Endothelial cell (in vitro differentiated cells): Measurements from ENCODE around the gene COL7A1. TPM values are rescaled to one million over a fixed set of nuclear protein-coding genes. Genes with fewer than 3 reads are reported as not detected.

Source experiments
- DNase-seq: peaks from one replicate; pipeline ENCODE4 v3.0.0; 2021; ENCODE audit warnings: low spot score
- H3K27ac Mint-ChIP-seq: one replicate; pipeline ENCODE4 v1.8.0; 2021; ENCODE audit warnings: mixed read lengths, inconsistent platforms; ENCODE audit not compliant: unreplicated experiment
- H3K27me3 Mint-ChIP-seq: one replicate; pipeline ENCODE4 v1.8.0; 2021; ENCODE audit warnings: mild to moderate bottlenecking, moderate library complexity, mixed read lengths, inconsistent platforms; ENCODE audit not compliant: unreplicated experiment
- H3K36me3 Mint-ChIP-seq: one replicate; pipeline ENCODE4 v1.8.0; 2021; ENCODE audit warnings: mild to moderate bottlenecking, low read depth, mixed read lengths, inconsistent platforms; ENCODE audit not compliant: unreplicated experiment
- H3K4me1 Mint-ChIP-seq: one replicate; pipeline ENCODE4 v1.8.0; 2021; ENCODE audit warnings: mild to moderate bottlenecking, mixed read lengths, inconsistent platforms; ENCODE audit not compliant: unreplicated experiment
- H3K4me3 Mint-ChIP-seq: one replicate; pipeline ENCODE4 v1.8.0; 2021; ENCODE audit warnings: mild to moderate bottlenecking, mixed read lengths, inconsistent platforms; ENCODE audit not compliant: unreplicated experiment
- H3K9me3 Mint-ChIP-seq: one replicate; pipeline ENCODE4 v1.8.0; 2021; ENCODE audit warnings: mixed read lengths, inconsistent platforms; ENCODE audit not compliant: unreplicated experiment
- CTCF ChIP-seq: fragments of 200-600 bp; sonication (generic); IDR thresholded peaks from one replicate; pipeline ENCODE4 v1.5.0; 2021; ENCODE audit warnings: antibody characterized with exemption; ENCODE audit not compliant: unreplicated experiment
- total RNA-seq: library from RNA; stranded (reverse); fragmentation: NEBNext Ultra II Directional; extraction: Animal tissue kit (Norgen Biotek cat#: 25700); gene quantifications from one replicate; pipeline ENCODE4 v1.2.1, GENCODE V29; 2021; ENCODE audit not compliant: unreplicated experiment

Gene COL7A1
- total RNA-seq, 1 donor from 2014 or later, result 5.2 TPM

- no peaks in the 10 kb centered on the region for H3K4me1 Mint-ChIP-seq
- H3K36me3 Mint-ChIP-seq, result peaks cover 8% of the 10 kb centered on the region
- TF ChIP-seq CTCF, result no peak
- no peak for DNase-seq
- H3K27me3 Mint-ChIP-seq, result peaks cover 12% of the 10 kb centered on the region
- peak overlapping the region; percentile 13 for H3K4me3 Mint-ChIP-seq
- H3K9me3 Mint-ChIP-seq, result no peaks in the 10 kb centered on the region
- H3K27ac Mint-ChIP-seq, result no peak overlapping the region
These were observed 1.7 kb upstream of the COL7A1 start for GRCh38 chr3:48596676-48597407.

- TF ChIP-seq CTCF, result no peak
- Mint-ChIP-seq H3K4me3 (no peak overlapping the region), H3K9me3 (no peaks in the 10 kb centered on the region), H3K4me1 (no peaks in the 10 kb centered on the region), H3K27me3 (peaks cover 12% of the 10 kb centered on the region), H3K36me3 (peaks cover 8% of the 10 kb centered on the region), H3K27ac (no peak overlapping the region)
- no peak for DNase-seq
These were observed 1.0 kb upstream of the COL7A1 start for GRCh38 chr3:48596157-48596556.

GRCh38 chr3:48595526-48596121, 495 bp upstream of the COL7A1 start:
- H3K4me3 Mint-ChIP-seq, result no peak overlapping the region
- no peaks in the 10 kb centered on the region for H3K4me1 Mint-ChIP-seq
- no peaks in the 10 kb centered on the region for H3K9me3 Mint-ChIP-seq
- TF ChIP-seq CTCF, result no peak
- no peak overlapping the region for H3K27ac Mint-ChIP-seq
- peaks cover 8% of the 10 kb centered on the region for H3K36me3 Mint-ChIP-seq
- H3K27me3 Mint-ChIP-seq, result peaks cover 18% of the 10 kb centered on the region
- no peak for DNase-seq

- peaks cover 3% of the 10 kb centered on the region for H3K4me1 Mint-ChIP-seq
- peaks cover 11% of the 10 kb centered on the region for H3K36me3 Mint-ChIP-seq
- DNase-seq, result no peak
- H3K27ac Mint-ChIP-seq, result no peak overlapping the region
- H3K27me3 Mint-ChIP-seq, result peaks cover 22% of the 10 kb centered on the region
- no peak for TF ChIP-seq CTCF
- no peak overlapping the region for H3K4me3 Mint-ChIP-seq
- H3K9me3 Mint-ChIP-seq, result no peaks in the 10 kb centered on the region
These were observed 596 bp downstream of the COL7A1 start for GRCh38 chr3:48594417-48595049.

- DNase-seq, result no peak
- no peak for TF ChIP-seq CTCF
- H3K4me3 Mint-ChIP-seq, result no peak overlapping the region
- peaks cover 3% of the 10 kb centered on the region for H3K4me1 Mint-ChIP-seq
- H3K36me3 Mint-ChIP-seq, result peaks cover 11% of the 10 kb centered on the region
- peaks cover 23% of the 10 kb centered on the region for H3K27me3 Mint-ChIP-seq
- H3K9me3 Mint-ChIP-seq, result no peaks in the 10 kb centered on the region
- no peak overlapping the region for H3K27ac Mint-ChIP-seq
These were observed 1.8 kb downstream of the COL7A1 start for GRCh38 chr3:48593337-48593736.
